Nephron progenitor cell (in vitro differentiated cells): ENCODE measurements around the gene DUSP7.

Source experiments
- DNase-seq: peaks from one replicate; pipeline ENCODE4 v3.0.0; 2021
- H3K27ac Mint-ChIP-seq: 2 replicates; pipeline ENCODE4 v1.8.0; 2021; ENCODE audit warnings: mild to moderate bottlenecking, moderate library complexity, mixed read lengths
- H3K27me3 Mint-ChIP-seq: 2 replicates; pipeline ENCODE4 v1.8.0; 2021; ENCODE audit warnings: mild to moderate bottlenecking, low read depth, mixed read lengths; ENCODE audit not compliant: poor library complexity
- H3K36me3 Mint-ChIP-seq: 2 replicates; pipeline ENCODE4 v1.8.0; 2021; ENCODE audit warnings: low read depth, mixed read lengths
- H3K4me1 Mint-ChIP-seq: 2 replicates; pipeline ENCODE4 v1.8.0; 2021; ENCODE audit warnings: mixed read lengths
- H3K4me3 Mint-ChIP-seq: 2 replicates; pipeline ENCODE4 v1.8.0; 2021; ENCODE audit warnings: mild to moderate bottlenecking, moderate library complexity, mixed read lengths
- H3K9me3 Mint-ChIP-seq: 2 replicates; pipeline ENCODE4 v1.8.0; 2021; ENCODE audit warnings: mild to moderate bottlenecking, moderate library complexity, mixed read lengths
- TF ChIP-seq, protein P1 (sequence below): fragments of 200-600 bp; sonication (generic); IDR thresholded peaks from 2 replicates; pipeline ENCODE4 v1.5.0; 2021; ENCODE audit warnings: antibody characterized with exemption

The DUSP7 gene

GRCh38 chr3:52084216-52084945 lies 28.0 kb upstream of the DUSP7 start:
- Mint-ChIP-seq H3K4me1 (peaks cover 61% of the 10 kb centered on the region), H3K4me3 (no peak overlapping the region), H3K27me3 (peaks cover 3% of the 10 kb centered on the region), H3K36me3 (peaks cover 3% of the 10 kb centered on the region), H3K27ac (no peak overlapping the region), H3K9me3 (no peaks in the 10 kb centered on the region)
- TF ChIP-seq, protein P1, sequence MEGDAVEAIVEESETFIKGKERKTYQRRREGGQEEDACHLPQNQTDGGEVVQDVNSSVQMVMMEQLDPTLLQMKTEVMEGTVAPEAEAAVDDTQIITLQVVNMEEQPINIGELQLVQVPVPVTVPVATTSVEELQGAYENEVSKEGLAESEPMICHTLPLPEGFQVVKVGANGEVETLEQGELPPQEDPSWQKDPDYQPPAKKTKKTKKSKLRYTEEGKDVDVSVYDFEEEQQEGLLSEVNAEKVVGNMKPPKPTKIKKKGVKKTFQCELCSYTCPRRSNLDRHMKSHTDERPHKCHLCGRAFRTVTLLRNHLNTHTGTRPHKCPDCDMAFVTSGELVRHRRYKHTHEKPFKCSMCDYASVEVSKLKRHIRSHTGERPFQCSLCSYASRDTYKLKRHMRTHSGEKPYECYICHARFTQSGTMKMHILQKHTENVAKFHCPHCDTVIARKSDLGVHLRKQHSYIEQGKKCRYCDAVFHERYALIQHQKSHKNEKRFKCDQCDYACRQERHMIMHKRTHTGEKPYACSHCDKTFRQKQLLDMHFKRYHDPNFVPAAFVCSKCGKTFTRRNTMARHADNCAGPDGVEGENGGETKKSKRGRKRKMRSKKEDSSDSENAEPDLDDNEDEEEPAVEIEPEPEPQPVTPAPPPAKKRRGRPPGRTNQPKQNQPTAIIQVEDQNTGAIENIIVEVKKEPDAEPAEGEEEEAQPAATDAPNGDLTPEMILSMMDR, result no peak
- no peak for DNase-seq

GRCh38 chr3:52083556-52084087 lies 27.3 kb upstream of the DUSP7 start:
- Mint-ChIP-seq H3K4me1 (peaks cover 57% of the 10 kb centered on the region), H3K27ac (peak overlapping the region; percentile 21), H3K9me3 (no peaks in the 10 kb centered on the region), H3K4me3 (no peak overlapping the region), H3K36me3 (peaks cover 3% of the 10 kb centered on the region), H3K27me3 (peaks cover 1% of the 10 kb centered on the region)
- TF ChIP-seq, protein P1, result no peak
- no peak for DNase-seq

DNA sequence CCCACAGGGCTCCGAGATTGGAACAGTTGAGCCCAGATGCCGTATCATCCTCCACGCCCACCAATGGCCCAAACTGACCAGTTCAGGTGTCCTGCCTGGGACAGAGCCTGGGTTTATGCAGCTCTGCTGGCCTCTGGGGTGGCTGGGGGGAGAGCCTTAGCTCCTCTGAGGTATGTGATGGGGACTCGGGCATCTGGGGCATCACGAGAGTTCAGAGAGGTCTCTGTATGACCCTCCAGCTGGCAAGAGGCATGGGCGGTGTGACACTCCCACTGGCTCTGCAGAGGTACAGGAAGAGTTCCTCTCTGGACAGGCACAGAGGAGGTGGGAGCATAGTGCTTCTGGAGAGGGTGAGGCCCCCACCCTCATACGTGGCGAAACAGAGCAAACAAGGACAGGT lies 26.6 kb upstream of the DUSP7 start:
- no peak for DNase-seq
- no peaks in the 10 kb centered on the region for H3K27me3 Mint-ChIP-seq
- TF ChIP-seq, protein P1, result no peak
- H3K36me3 Mint-ChIP-seq, result peaks cover 3% of the 10 kb centered on the region
- H3K9me3 Mint-ChIP-seq, result no peaks in the 10 kb centered on the region
- H3K27ac Mint-ChIP-seq, result no peak overlapping the region
- peaks cover 53% of the 10 kb centered on the region for H3K4me1 Mint-ChIP-seq
- no peak overlapping the region for H3K4me3 Mint-ChIP-seq

DNA sequence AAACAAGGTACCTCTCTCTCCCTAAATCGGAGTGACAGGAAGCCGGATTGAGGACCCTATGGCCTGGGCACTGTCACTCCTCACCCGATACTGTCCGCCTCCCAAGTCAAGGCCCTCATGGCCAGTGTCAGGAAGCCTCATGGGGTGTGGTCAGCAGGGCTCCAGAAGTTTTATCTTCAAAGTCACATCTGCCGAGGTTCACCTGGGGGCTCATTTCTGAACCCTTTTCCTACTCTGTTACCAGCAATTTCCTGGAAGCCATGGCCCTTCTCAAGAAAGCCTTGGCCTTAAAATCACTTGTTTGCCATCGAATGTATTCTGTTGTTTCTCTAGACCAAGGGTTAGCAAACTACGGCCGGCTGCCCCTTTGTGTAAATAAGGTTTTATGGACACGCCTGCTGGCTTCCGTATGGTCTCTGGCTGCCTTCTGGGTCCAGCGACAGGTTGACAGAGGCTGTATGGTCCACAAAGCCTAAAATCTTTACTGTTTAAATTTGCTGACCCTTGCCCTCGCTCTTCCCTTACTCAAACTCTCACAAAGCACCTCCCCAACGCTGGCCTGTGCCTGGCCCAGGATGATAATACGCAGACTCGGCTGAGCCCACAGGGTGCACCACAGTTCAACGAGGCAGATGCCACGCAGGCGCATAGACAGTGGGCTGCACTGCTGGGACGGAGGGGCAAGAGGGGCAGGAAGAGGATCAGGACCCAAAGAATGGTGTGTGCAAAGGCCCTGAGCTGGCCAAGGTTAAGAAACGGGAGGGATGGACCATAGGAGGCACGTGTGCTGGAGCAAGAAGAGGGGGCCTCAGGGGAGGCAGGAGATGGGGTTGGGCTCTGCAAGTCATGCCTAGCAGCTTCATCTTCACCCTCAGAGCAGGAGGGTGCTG lies 24.7 kb upstream of the DUSP7 start:
- Mint-ChIP-seq H3K4me3 (no peak overlapping the region), H3K9me3 (no peaks in the 10 kb centered on the region), H3K27ac (peak overlapping the region; percentile 93), H3K27me3 (no peaks in the 10 kb centered on the region), H3K36me3 (peaks cover 3% of the 10 kb centered on the region), H3K4me1 (peaks cover 52% of the 10 kb centered on the region)
- no peak for DNase-seq
- TF ChIP-seq, protein P1, result no peak

- Mint-ChIP-seq H3K9me3 (no peaks in the 10 kb centered on the region), H3K36me3 (peaks cover 3% of the 10 kb centered on the region), H3K27me3 (no peaks in the 10 kb centered on the region), H3K27ac (no peak overlapping the region), H3K4me1 (peaks cover 47% of the 10 kb centered on the region), H3K4me3 (no peak overlapping the region)
- DNase-seq, result no peak
- TF ChIP-seq, protein P1, result no peak
Measured at GRCh38 chr3:52079958-52080357, 23.6 kb upstream of the DUSP7 start.
